ENCODE results near the gene LRRN4. TPM values are rescaled to one million over a fixed set of nuclear protein-coding genes. Genes with fewer than 3 reads are reported as not detected.

The LRRN4 gene
- total and polyA plus RNA-seq, 2 of the 8 experiments (the other 6 are each of a cell fraction or from before 2014, with no cell fraction given), result 0.21 to 0.89 TPM

- H2BK15ac ChIP-seq (ENCODE audit: low read length), result no peak overlapping the region
- no peak overlapping the region for H4K5ac ChIP-seq (ENCODE audit: insufficient read length, low read depth, low read length)
- H4K20me1 ChIP-seq (replicated peaks in 1 of 2; ENCODE audit: control insufficient read depth in 1 of 2, insufficient read depth in 2 of 2, low read length in 2 of 2), result no peaks in the 10 kb centered on the region
- no peaks in the 10 kb centered on the region for H3K36me3 ChIP-seq (ENCODE audit: control insufficient read depth in 2 of 4, insufficient read depth in 4 of 4, low read length in 3 of 4)
- H3K4me2 ChIP-seq (ENCODE audit: insufficient read depth in 1 of 2, low read depth in 2 of 2, low read length in 2 of 2), result no peak overlapping the region
- H2AK5ac ChIP-seq (ENCODE audit: low read depth, low read length), result no peak overlapping the region
- H3K27me3 ChIP-seq (replicated peaks in 1 of 4; ENCODE audit: control insufficient read depth in 3 of 4, extremely low read depth in 1 of 4, insufficient read depth in 3 of 4, low read length in 3 of 4), result peaks cover 10 to 20% (median 15%) of the 10 kb centered on the region in 4 experiments
- no peak overlapping the region for H2BK5ac ChIP-seq (ENCODE audit: low read depth, low read length)
- no peak overlapping the region for H3K9ac ChIP-seq (replicated peaks in 1 of 4; ENCODE audit: extremely low read depth in 1 of 4, low read depth in 3 of 4, low read length in 3 of 4)
- H3K18ac ChIP-seq (ENCODE audit: extremely low read depth, low read length), result no peak overlapping the region
- TF ChIP-seq KDM1A (IDR thresholded peaks at IDR 0.05; ENCODE audit: borderline replicate concordance, low read length) (no peak), CTBP2 (IDR thresholded peaks at IDR 0.05; ENCODE audit: borderline replicate concordance, insufficient read depth, insufficient read length, low read length) (no peak), CHD1 (IDR thresholded peaks at IDR 0.05; ENCODE audit: low read depth, low read length) (no peak), NRF1 (IDR thresholded peaks at IDR 0.05; ENCODE audit: low read depth, low read length) (no peak), CEBPB (IDR thresholded peaks at IDR 0.05; ENCODE audit: low read depth, low read length) (no peak)
- H3K23ac ChIP-seq (ENCODE audit: insufficient read length), result no peak overlapping the region
- no peak overlapping the region for H4K8ac ChIP-seq (ENCODE audit: extremely low read depth, insufficient read depth, low read length)
- no peak overlapping the region for H2BK12ac ChIP-seq (ENCODE audit: low read depth, low read length)
- ChIA-PET CTCF (ENCODE audit: partially characterized antibody) (no interaction called here), POLR2A (ENCODE audit: partially characterized antibody) (no interaction called here)
- no peak overlapping the region for H2BK120ac ChIP-seq (replicated peaks; ENCODE audit: low read depth, low read length)
- H3K14ac ChIP-seq (ENCODE audit: insufficient read length), result no peak overlapping the region
- H3K4ac ChIP-seq (replicated peaks; ENCODE audit: insufficient read length, low read depth, low read length), result no peak overlapping the region
- 93% methylated on average over 2 of the region's 2 CpGs; no CpG with 5 or more reads in 1 of the 2 experiments for WGBS, 2 experiments (ENCODE audit: extremely low coverage in 1 of 2, insufficient coverage in 1 of 2, insufficient read length in 1 of 2, insufficient replicate concordance in 2 of 2, low coverage in 1 of 2, low lambda C conversion rate in 2 of 2, missing lambda C conversion rate in 1 of 2)
- H4K91ac ChIP-seq (replicated peaks; ENCODE audit: insufficient read length, low read length), result no peak overlapping the region
- H3K9me3 ChIP-seq (ENCODE audit: insufficient read depth in 2 of 2, low read depth in 1 of 2, low read length in 1 of 2), result no peaks in the 10 kb centered on the region
- no peak overlapping the region for H2BK20ac ChIP-seq (ENCODE audit: low read length)
- H2AFZ ChIP-seq (ENCODE audit: low read length), result no peak overlapping the region
- peaks cover 0 to 4% (median 1%) of the 10 kb centered on the region in 4 experiments; a peak in 4 of 7 replicates for H3K4me1 ChIP-seq (replicated peaks in 1 of 4; ENCODE audit: control insufficient read depth in 3 of 4, insufficient read depth in 4 of 4, low read length in 3 of 4)
- no peak overlapping the region for H3K56ac ChIP-seq (replicated peaks; ENCODE audit: insufficient read length, low read depth, low read length)
- H3K27ac ChIP-seq (ENCODE audit: low read depth, low read length), result no peak overlapping the region
- no peak for DNase-seq (ENCODE audit: low read depth in 1 of 2, low spot score in 2 of 2)
- H3K23me2 ChIP-seq (ENCODE audit: low read depth, low read length), result no peaks in the 10 kb centered on the region; the same call in 1 of the 2 replicates
- H3K79me2 ChIP-seq (ENCODE audit: control insufficient read depth in 1 of 2, insufficient read depth in 2 of 2, low read length in 2 of 2), result no peaks in the 10 kb centered on the region
- H3K4me3 ChIP-seq (ENCODE audit: extremely low read depth in 1 of 4, insufficient read depth in 2 of 4, low read depth in 3 of 4, low read length in 4 of 4), result no peak overlapping the region
- FAIRE-seq, result no peak
- no peaks in the 10 kb centered on the region for H3K79me1 ChIP-seq (ENCODE audit: low read depth, low read length)
Observed at GRCh38 chr20:6057691-6058090, 3.8 kb upstream of the LRRN4 start.

Data from H1 (cell line).